ENCODE results near the gene ERH.

The ERH gene

GRCh38 chr14:69366069-69366468 is 32.0 kb downstream of the ERH start:
- no peak overlapping the region for H3K4me3 ChIP-seq (ENCODE audit: low read length)
- DNase-seq (ENCODE audit: low read depth): no peak
- TF ChIP-seq, protein P1, sequence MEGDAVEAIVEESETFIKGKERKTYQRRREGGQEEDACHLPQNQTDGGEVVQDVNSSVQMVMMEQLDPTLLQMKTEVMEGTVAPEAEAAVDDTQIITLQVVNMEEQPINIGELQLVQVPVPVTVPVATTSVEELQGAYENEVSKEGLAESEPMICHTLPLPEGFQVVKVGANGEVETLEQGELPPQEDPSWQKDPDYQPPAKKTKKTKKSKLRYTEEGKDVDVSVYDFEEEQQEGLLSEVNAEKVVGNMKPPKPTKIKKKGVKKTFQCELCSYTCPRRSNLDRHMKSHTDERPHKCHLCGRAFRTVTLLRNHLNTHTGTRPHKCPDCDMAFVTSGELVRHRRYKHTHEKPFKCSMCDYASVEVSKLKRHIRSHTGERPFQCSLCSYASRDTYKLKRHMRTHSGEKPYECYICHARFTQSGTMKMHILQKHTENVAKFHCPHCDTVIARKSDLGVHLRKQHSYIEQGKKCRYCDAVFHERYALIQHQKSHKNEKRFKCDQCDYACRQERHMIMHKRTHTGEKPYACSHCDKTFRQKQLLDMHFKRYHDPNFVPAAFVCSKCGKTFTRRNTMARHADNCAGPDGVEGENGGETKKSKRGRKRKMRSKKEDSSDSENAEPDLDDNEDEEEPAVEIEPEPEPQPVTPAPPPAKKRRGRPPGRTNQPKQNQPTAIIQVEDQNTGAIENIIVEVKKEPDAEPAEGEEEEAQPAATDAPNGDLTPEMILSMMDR (conservative IDR thresholded peaks at IDR 0.05; ENCODE audit: low read length): no peak

DNA sequence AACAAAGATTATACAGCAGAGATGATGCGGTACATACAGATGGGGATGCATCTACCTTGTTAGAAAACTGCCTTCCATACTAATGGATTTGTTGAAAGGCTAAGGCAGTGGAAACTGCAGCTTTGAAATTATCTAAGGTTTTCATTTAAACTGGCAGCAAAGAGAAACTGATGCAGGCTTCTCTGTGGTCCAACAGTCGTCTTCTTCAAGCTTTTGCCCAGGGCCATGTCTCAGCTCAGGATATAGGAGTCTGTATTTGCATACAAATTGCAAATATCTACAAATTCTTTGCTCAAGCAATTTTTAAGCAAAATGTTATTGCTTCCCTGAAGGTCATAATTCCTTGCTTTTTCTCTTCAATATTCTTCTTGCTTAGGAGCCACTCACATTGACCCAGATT is 33.7 kb downstream of the ERH start:
- H3K4me3 ChIP-seq (ENCODE audit: low read length): no peak overlapping the region
- TF ChIP-seq, protein P1 (conservative IDR thresholded peaks at IDR 0.05; ENCODE audit: low read length): no peak
- no peak for DNase-seq (ENCODE audit: low read depth)

DNA sequence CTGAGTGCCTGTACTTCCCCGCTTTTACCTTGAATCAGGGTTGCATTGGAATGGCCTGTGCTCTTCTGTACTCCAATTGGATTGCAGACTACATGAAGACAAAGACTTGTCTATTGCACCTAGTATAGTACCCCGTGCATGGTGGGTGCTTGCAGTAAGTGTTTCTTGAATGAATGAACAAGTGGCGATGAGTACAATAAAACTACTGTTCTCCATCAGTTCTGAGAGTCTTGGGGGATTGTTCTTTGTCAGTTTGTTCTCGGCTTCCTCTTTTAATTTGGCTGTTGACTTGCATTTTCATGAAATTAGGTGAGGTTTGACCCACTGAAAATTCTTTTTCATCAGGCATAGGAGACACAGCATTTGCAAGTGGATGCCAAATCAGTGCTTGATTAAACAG is 34.1 kb downstream of the ERH start:
- no peak for DNase-seq (ENCODE audit: low read depth)
- H3K4me3 ChIP-seq (ENCODE audit: low read length): no peak overlapping the region
- TF ChIP-seq, protein P1 (conservative IDR thresholded peaks at IDR 0.05; ENCODE audit: low read length): no peak

GRCh38 chr14:69363055-69363454 is 35.0 kb downstream of the ERH start:
- TF ChIP-seq, protein P1 (conservative IDR thresholded peaks at IDR 0.05; ENCODE audit: low read length): peak; percentile 88
- no peak overlapping the region for H3K4me3 ChIP-seq (ENCODE audit: low read length)
- DNase-seq (ENCODE audit: low read depth): peak; percentile 62

DNA sequence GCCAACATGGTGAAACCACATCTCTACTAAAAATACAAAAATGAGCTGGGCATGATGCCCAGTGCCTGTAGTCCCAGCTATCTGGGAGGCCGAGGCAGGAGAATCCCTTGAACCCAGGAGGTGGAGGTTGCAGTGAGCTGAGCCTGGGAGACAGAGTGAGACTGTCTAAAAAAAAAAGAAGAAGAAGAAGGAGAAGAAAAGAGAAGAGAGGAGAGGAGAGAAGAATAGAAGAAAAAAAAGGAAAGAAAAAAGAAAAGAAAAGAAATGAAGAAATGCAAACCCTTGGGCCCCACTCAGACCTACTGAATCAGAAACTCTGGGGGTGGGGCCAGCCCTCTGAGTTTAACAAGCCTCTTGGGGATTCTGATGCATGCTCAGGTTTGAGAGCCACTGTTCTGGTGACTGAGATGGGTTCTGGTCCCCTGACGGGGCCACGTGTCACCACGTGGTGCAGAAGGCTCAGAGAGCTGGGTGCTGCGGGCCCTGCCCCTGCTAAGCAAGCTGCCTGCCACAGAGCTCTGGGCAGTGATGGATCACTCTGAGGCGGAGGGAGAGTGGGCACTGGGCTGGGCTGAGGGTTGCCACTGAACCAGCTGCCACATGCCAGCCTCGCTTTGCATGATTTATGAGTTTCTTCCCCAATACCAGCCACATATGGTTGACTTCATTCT is 37.5 kb downstream of the ERH start:
- TF ChIP-seq, protein P1 (conservative IDR thresholded peaks at IDR 0.05; ENCODE audit: low read length): no peak
- no peak for DNase-seq (ENCODE audit: low read depth)
- H3K4me3 ChIP-seq (ENCODE audit: low read length): no peak overlapping the region

DNA sequence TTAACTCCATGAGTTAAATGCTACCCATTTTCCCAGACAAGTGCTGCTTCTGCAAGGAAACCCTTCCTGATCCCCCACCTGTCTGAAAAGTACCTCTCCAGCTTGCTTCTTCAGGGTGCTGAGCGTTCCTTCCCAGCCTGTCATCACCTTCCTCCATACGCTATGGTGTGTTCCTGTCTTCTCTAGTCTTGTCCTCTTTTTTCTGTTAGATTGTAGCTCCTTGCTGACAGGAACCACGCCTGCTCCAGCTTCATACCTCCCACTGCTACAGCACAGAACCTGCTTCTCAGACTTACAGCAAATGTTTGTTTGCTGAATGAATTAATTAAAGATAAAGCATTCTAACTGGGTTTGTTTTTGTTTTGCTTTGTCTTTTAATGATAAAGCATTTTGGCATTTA is 39.1 kb downstream of the ERH start:
- no peak overlapping the region for H3K4me3 ChIP-seq (ENCODE audit: low read length)
- TF ChIP-seq, protein P1 (conservative IDR thresholded peaks at IDR 0.05; ENCODE audit: low read length): no peak

GRCh38 chr14:69358233-69358963 is 39.7 kb downstream of the ERH start:
- TF ChIP-seq, protein P1 (conservative IDR thresholded peaks at IDR 0.05; ENCODE audit: low read length): no peak
- H3K4me3 ChIP-seq (ENCODE audit: low read length): no peak overlapping the region
- DNase-seq (ENCODE audit: low read depth): no peak

More for the DNA sequence above, 39.1 kb downstream of the ERH start:
- no peak for DNase-seq (ENCODE audit: low read depth)

All from AG10803 (cell line).